Keratinocyte (primary cell): ENCODE measurements around the gene C22orf39. TPM values are rescaled to one million over a fixed set of nuclear protein-coding genes. Genes with fewer than 3 reads are reported as not detected.

Source experiments
- DNase-seq: peaks from one replicate; pipeline ENCODE4 v3.0.0-alpha.2; 2011; ENCODE audit warnings: low read depth, missing footprints, low spot score
- FAIRE-seq: peaks from 2 replicates; lab custom pipeline; 2011; peaks lifted over from hg19 to GRCh38; lab: Jason Lieb, UNC
- H2AFZ ChIP-seq: 2 replicates; pipeline ENCODE4 v1.6.0; 2012; ENCODE audit warnings: low read length, control low read depth, inconsistent platforms; ENCODE audit not compliant: control insufficient read depth
- H3K27ac ChIP-seq: 2 replicates; pipeline ENCODE4 v1.5.1; 2011; ENCODE audit warnings: low read length; ENCODE audit not compliant: control insufficient read depth, insufficient read depth
- H3K27me3 ChIP-seq: 3 replicates; pipeline ENCODE4 v1.6.0; 2011; ENCODE audit warnings: low read length; ENCODE audit not compliant: control insufficient read depth, insufficient read depth; ENCODE audit errors: extremely low read depth
- H3K36me3 ChIP-seq, 2 experiments: 2 replicates in 1 of 2; 3 replicates in 1 of 2; pipeline ENCODE4 v1.5.1; 2011; ENCODE audit warnings: low read length in 2 of 2, mild to moderate bottlenecking in 1 of 2; ENCODE audit not compliant: control insufficient read depth in 2 of 2, insufficient read depth in 2 of 2; ENCODE audit errors: extremely low read depth in 1 of 2
- H3K4me1 ChIP-seq: 3 replicates; pipeline ENCODE4 v1.5.1; 2011; ENCODE audit warnings: low read length; ENCODE audit not compliant: control insufficient read depth, insufficient read depth; ENCODE audit errors: extremely low read depth
- H3K4me2 ChIP-seq: 3 replicates; pipeline ENCODE4 v1.6.0; 2011; ENCODE audit warnings: low read depth, low read length; ENCODE audit not compliant: control insufficient read depth, insufficient read depth; ENCODE audit errors: extremely low read depth
- H3K4me3 ChIP-seq, 3 experiments: fragments of 200-600 bp in 1 of 3; sonication (generic) in 1 of 3; 2 replicates in 2 of 3; 3 replicates in 1 of 3; pipeline ENCODE4 v1.5.1; 2011 to 2016; ENCODE audit warnings: low read length in 3 of 3, mild to moderate bottlenecking in 3 of 3, control low read depth in 2 of 3, inconsistent platforms in 1 of 3, low read depth in 1 of 3, mixed read lengths in 1 of 3, mixed run types in 1 of 3, moderate library complexity in 1 of 3; ENCODE audit not compliant: control insufficient read depth in 2 of 3, insufficient read depth in 2 of 3; ENCODE audit errors: extremely low read depth in 1 of 3
- H3K79me2 ChIP-seq: 2 replicates; pipeline ENCODE4 v1.6.0; 2012; ENCODE audit warnings: low read length; ENCODE audit not compliant: control insufficient read depth, insufficient read depth
- H3K9ac ChIP-seq: 3 replicates; pipeline ENCODE4 v1.6.0; 2011; ENCODE audit warnings: low read length; ENCODE audit not compliant: control insufficient read depth, insufficient read depth; ENCODE audit errors: extremely low read depth
- H3K9me1 ChIP-seq: 3 replicates; pipeline ENCODE4 v1.6.0; 2011; ENCODE audit warnings: low read length; ENCODE audit not compliant: control insufficient read depth, insufficient read depth; ENCODE audit errors: extremely low read depth
- H3K9me3 ChIP-seq: 2 replicates; pipeline ENCODE4 v1.5.1; 2012; ENCODE audit warnings: low read depth, low read length; ENCODE audit not compliant: control insufficient read depth
- H4K20me1 ChIP-seq: 3 replicates; pipeline ENCODE4 v1.6.0; 2011; ENCODE audit warnings: low read length; ENCODE audit not compliant: control insufficient read depth, insufficient read depth; ENCODE audit errors: extremely low read depth
- EZH2 ChIP-seq: IDR thresholded peaks from one replicate; pipeline ENCODE4 v1.6.1; 2012; ENCODE audit warnings: inconsistent platforms, mild to moderate bottlenecking, low read length, moderate library complexity
- dilution Hi-C: fragments of 300-500 bp; cut with MboI; formaldehyde crosslinking; loops from one replicate; pipeline ENCODE4 v1.7.0; 2020; ENCODE audit warnings: low sequenced_read_pairs; ENCODE audit not compliant: extremely low pct_ligation_motif_present
- polyA plus RNA-seq, 5 experiments: library from polyadenylated mRNA; depleted of rRNA in 3 of 5; stranded (reverse) in 3 of 5; stranded (forward) in 1 of 5; unstranded in 1 of 5; fragments of >200 nt; gene quantifications; 1 replicate in 1 of 5; 2 replicates in 3 of 5; 3 replicates in 1 of 5; pipeline versions ENCODE4 v1.2.1 to v1.2.3, GENCODE V29; 2011 to 2012; ENCODE audit warnings: missing spikeins in 2 of 5, low read depth in 1 of 5, low replicate concordance in 1 of 5
- TF ChIP-seq, protein P1 (sequence below), 3 experiments: IDR thresholded peaks in 1 of 3; conservative IDR thresholded peaks in 1 of 3; optimal IDR thresholded peaks in 1 of 3; 2 replicates in 2 of 3; 3 replicates in 1 of 3; pipeline versions ENCODE3 to v1.5.1; 2011; ENCODE audit warnings: low read length in 3 of 3, mild to moderate bottlenecking in 3 of 3, moderate library complexity in 2 of 3, control low read depth in 1 of 3, inconsistent platforms in 1 of 3; ENCODE audit not compliant: insufficient read depth in 2 of 3; ENCODE audit errors: extremely low read depth in 1 of 3

C22orf39 gene
- polyA plus RNA-seq, 1 donor (not counting 4 experiments of a cell fraction or from before 2014, with no cell fraction given): 13.8 TPM

DNA sequence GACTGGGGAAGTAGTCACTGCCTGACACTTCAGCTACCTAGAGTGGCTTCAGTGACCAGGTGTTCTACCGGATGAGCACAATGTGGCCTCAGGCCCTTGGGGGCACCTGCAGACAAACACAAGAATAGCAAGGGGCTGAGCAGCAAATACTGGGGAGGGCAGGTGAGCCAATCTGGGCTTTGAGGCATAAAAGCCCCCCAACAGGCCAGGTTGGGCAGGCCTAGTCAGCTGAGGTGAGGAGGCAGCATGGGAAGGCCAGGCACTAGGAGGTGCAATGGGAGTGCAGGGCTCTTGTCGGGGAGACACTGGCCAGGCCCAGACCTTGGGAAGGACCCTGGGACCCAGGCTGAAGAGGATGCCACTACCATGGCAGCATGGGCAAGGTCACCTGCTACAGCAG, 22.5 kb upstream of the C22orf39 start:
- H2AFZ ChIP-seq: no peak overlapping the region
- no peak overlapping the region for H3K27ac ChIP-seq
- no peaks in the 10 kb centered on the region for H3K27me3 ChIP-seq
- H3K79me2 ChIP-seq: peaks cover 19% of the 10 kb centered on the region
- DNase-seq (no peak), FAIRE-seq (no peak)
- no peak overlapping the region for H3K4me3 ChIP-seq
- dilution Hi-C loops: no loop called here
- H4K20me1 ChIP-seq: peaks cover 3% of the 10 kb centered on the region
- H3K36me3 ChIP-seq: peaks cover 62 to 64% of the 10 kb centered on the region in 2 experiments
- no peak overlapping the region for H3K4me2 ChIP-seq
- no peaks in the 10 kb centered on the region for H3K9me3 ChIP-seq
- H3K9me1 ChIP-seq: no peaks in the 10 kb centered on the region
- no peak for TF ChIP-seq EZH2
- TF ChIP-seq, protein P1, sequence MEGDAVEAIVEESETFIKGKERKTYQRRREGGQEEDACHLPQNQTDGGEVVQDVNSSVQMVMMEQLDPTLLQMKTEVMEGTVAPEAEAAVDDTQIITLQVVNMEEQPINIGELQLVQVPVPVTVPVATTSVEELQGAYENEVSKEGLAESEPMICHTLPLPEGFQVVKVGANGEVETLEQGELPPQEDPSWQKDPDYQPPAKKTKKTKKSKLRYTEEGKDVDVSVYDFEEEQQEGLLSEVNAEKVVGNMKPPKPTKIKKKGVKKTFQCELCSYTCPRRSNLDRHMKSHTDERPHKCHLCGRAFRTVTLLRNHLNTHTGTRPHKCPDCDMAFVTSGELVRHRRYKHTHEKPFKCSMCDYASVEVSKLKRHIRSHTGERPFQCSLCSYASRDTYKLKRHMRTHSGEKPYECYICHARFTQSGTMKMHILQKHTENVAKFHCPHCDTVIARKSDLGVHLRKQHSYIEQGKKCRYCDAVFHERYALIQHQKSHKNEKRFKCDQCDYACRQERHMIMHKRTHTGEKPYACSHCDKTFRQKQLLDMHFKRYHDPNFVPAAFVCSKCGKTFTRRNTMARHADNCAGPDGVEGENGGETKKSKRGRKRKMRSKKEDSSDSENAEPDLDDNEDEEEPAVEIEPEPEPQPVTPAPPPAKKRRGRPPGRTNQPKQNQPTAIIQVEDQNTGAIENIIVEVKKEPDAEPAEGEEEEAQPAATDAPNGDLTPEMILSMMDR (optimal IDR thresholded peaks at IDR 0.05 in 1 of 3, IDR thresholded peaks at IDR 0.05 in 1 of 3, conservative IDR thresholded peaks at IDR 0.05 in 1 of 3; ENCODE audit: extremely low read depth in 1 of 3, insufficient read depth in 2 of 3, low read length in 3 of 3): no peak
- H3K4me1 ChIP-seq: no peaks in the 10 kb centered on the region
- H3K9ac ChIP-seq: no peak overlapping the region

DNA sequence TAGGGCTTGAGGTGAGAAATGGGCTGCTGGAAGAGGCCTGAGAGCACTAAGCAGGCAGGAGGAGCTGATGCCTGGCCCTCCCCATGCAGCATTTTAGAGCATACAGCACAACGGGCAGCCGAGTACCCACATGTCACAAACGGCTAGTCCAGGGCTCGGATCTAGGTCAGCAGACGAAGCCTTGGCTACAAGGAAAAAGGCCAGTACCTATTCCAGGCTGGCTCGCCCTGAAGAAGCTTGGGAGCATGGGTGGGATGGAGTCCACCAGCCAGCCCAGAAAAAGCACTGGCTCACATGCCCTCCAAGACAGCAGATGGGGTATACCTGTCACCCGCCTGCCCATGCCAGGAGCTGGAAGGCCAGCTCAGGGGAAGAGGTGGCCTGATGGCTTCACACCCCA, 21.9 kb upstream of the C22orf39 start:
- FAIRE-seq: no peak
- H3K4me1 ChIP-seq: no peaks in the 10 kb centered on the region
- no peak overlapping the region for H3K27ac ChIP-seq
- peaks cover 64 to 68% of the 10 kb centered on the region in 2 experiments for H3K36me3 ChIP-seq
- peaks cover 14% of the 10 kb centered on the region for H3K79me2 ChIP-seq
- H3K4me3 ChIP-seq: no peak overlapping the region
- no peak for DNase-seq
- TF ChIP-seq, protein P1 (optimal IDR thresholded peaks at IDR 0.05 in 1 of 3, IDR thresholded peaks at IDR 0.05 in 1 of 3, conservative IDR thresholded peaks at IDR 0.05 in 1 of 3; ENCODE audit: extremely low read depth in 1 of 3, insufficient read depth in 2 of 3, low read length in 3 of 3): no peak
- no peak for TF ChIP-seq EZH2
- dilution Hi-C loops: loop anchor here (10.0 kb wide), 1 partner anchor 55 kb away; the partner anchor contains the start of gene CLDN5
- H3K9me1 ChIP-seq: no peaks in the 10 kb centered on the region
- no peaks in the 10 kb centered on the region for H3K9me3 ChIP-seq
- H4K20me1 ChIP-seq: peaks cover 3% of the 10 kb centered on the region
- no peak overlapping the region for H3K4me2 ChIP-seq
- H2AFZ ChIP-seq: no peak overlapping the region
- H3K27me3 ChIP-seq: no peaks in the 10 kb centered on the region
- no peak overlapping the region for H3K9ac ChIP-seq
